ENCODE data around the gene CACNG4.
"Not testable (repeated sequence)": the region's sequence is repeated elsewhere in the genome, so short reads cannot be mapped to it uniquely, and the experiment has no call there.

The CACNG4 gene

GRCh38 chr17:67035131-67036083, 70.9 kb downstream of the CACNG4 start:
- Histone ChIP-seq H3K9me3 (ENCODE audit: control insufficient read depth in 2 of 2, low read length in 2 of 2) (no peaks in the 10 kb centered on the region), H3K4me3 (ENCODE audit: low read length in 2 of 2) (no peak overlapping the region), H3K9ac (ENCODE audit: low read depth in 1 of 2, low read length in 2 of 2) (no peak overlapping the region), H3K27ac (ENCODE audit: low read depth in 2 of 2, low read length in 2 of 2) (no peak overlapping the region), H3K27me3 (ENCODE audit: control insufficient read depth in 2 of 2, insufficient read depth in 2 of 2, low read length in 2 of 2) (no peaks in the 10 kb centered on the region), H3K4me1 (ENCODE audit: control insufficient read depth in 2 of 2, insufficient read depth in 2 of 2, low read length in 2 of 2) (no peaks in the 10 kb centered on the region), H3K36me3 (ENCODE audit: control insufficient read depth in 2 of 2, insufficient read depth in 2 of 2, low read length in 2 of 2) (no peaks in the 10 kb centered on the region)

- Histone ChIP-seq H3K36me3 (ENCODE audit: control insufficient read depth in 2 of 2, insufficient read depth in 2 of 2, low read length in 2 of 2) (no peaks in the 10 kb centered on the region), H3K9me3 (ENCODE audit: control insufficient read depth in 2 of 2, low read length in 2 of 2) (no peaks in the 10 kb centered on the region), H3K9ac (ENCODE audit: low read depth in 1 of 2, low read length in 2 of 2) (no peak overlapping the region), H3K4me3 (ENCODE audit: low read length in 2 of 2) (no peak overlapping the region), H3K27ac (ENCODE audit: low read depth in 2 of 2, low read length in 2 of 2) (no peak overlapping the region), H3K27me3 (ENCODE audit: control insufficient read depth in 2 of 2, insufficient read depth in 2 of 2, low read length in 2 of 2) (no peaks in the 10 kb centered on the region), H3K4me1 (ENCODE audit: control insufficient read depth in 2 of 2, insufficient read depth in 2 of 2, low read length in 2 of 2) (peaks cover 0 to 3% of the 10 kb centered on the region in 2 donors)
These were observed 74.4 kb downstream of the CACNG4 start for GRCh38 chr17:67038861-67039365.

GRCh38 chr17:67040652-67041051, 76.1 kb downstream of the CACNG4 start:
- Histone ChIP-seq H3K9me3 (ENCODE audit: control insufficient read depth in 2 of 2, low read length in 2 of 2) (no peaks in the 10 kb centered on the region), H3K36me3 (ENCODE audit: control insufficient read depth in 2 of 2, insufficient read depth in 2 of 2, low read length in 2 of 2) (no peaks in the 10 kb centered on the region), H3K4me1 (ENCODE audit: control insufficient read depth in 2 of 2, insufficient read depth in 2 of 2, low read length in 2 of 2) (peaks cover 0 to 3% of the 10 kb centered on the region in 2 donors), H3K4me3 (ENCODE audit: low read length in 2 of 2) (no peak overlapping the region), H3K27me3 (ENCODE audit: control insufficient read depth in 2 of 2, insufficient read depth in 2 of 2, low read length in 2 of 2) (no peaks in the 10 kb centered on the region), H3K9ac (ENCODE audit: low read depth in 1 of 2, low read length in 2 of 2) (no peak overlapping the region), H3K27ac (ENCODE audit: low read depth in 2 of 2, low read length in 2 of 2) (no peak overlapping the region)

GRCh38 chr17:67041119-67041518, 76.6 kb downstream of the CACNG4 start:
- H3K27ac ChIP-seq (ENCODE audit: low read depth in 2 of 2, low read length in 2 of 2); H3K9me3 ChIP-seq (ENCODE audit: control insufficient read depth in 2 of 2, low read length in 2 of 2); H3K9ac ChIP-seq (ENCODE audit: low read depth in 1 of 2, low read length in 2 of 2); H3K4me1 ChIP-seq (ENCODE audit: control insufficient read depth in 2 of 2, insufficient read depth in 2 of 2, low read length in 2 of 2); H3K27me3 ChIP-seq (ENCODE audit: control insufficient read depth in 2 of 2, insufficient read depth in 2 of 2, low read length in 2 of 2); H3K4me3 ChIP-seq (ENCODE audit: low read length in 2 of 2); H3K36me3 ChIP-seq (ENCODE audit: control insufficient read depth in 2 of 2, insufficient read depth in 2 of 2, low read length in 2 of 2): not testable (repeated sequence)

GRCh38 chr17:67041531-67041930, 77.0 kb downstream of the CACNG4 start:
- Histone ChIP-seq H3K27me3 (ENCODE audit: control insufficient read depth in 2 of 2, insufficient read depth in 2 of 2, low read length in 2 of 2) (peaks cover 0 to 2% of the 10 kb centered on the region in 2 donors), H3K36me3 (ENCODE audit: control insufficient read depth in 2 of 2, insufficient read depth in 2 of 2, low read length in 2 of 2) (no peaks in the 10 kb centered on the region), H3K9ac (ENCODE audit: low read depth in 1 of 2, low read length in 2 of 2) (no peak overlapping the region), H3K4me3 (ENCODE audit: low read length in 2 of 2) (no peak overlapping the region), H3K27ac (ENCODE audit: low read depth in 2 of 2, low read length in 2 of 2) (no peak overlapping the region), H3K4me1 (ENCODE audit: control insufficient read depth in 2 of 2, insufficient read depth in 2 of 2, low read length in 2 of 2) (peaks cover 0 to 12% of the 10 kb centered on the region in 2 donors), H3K9me3 (ENCODE audit: control insufficient read depth in 2 of 2, low read length in 2 of 2) (no peaks in the 10 kb centered on the region)

GRCh38 chr17:67041941-67042899, 77.7 kb downstream of the CACNG4 start:
- H3K9me3 ChIP-seq (ENCODE audit: control insufficient read depth in 2 of 2, low read length in 2 of 2), result no peaks in the 10 kb centered on the region
- H3K9ac ChIP-seq (ENCODE audit: low read depth in 1 of 2, low read length in 2 of 2), result no peak overlapping the region
- no peaks in the 10 kb centered on the region for H3K36me3 ChIP-seq (ENCODE audit: control insufficient read depth in 2 of 2, insufficient read depth in 2 of 2, low read length in 2 of 2)
- no peak overlapping the region for H3K4me3 ChIP-seq (ENCODE audit: low read length in 2 of 2)
- peaks cover 0 to 18% of the 10 kb centered on the region in 2 donors for H3K4me1 ChIP-seq (ENCODE audit: control insufficient read depth in 2 of 2, insufficient read depth in 2 of 2, low read length in 2 of 2)
- peaks cover 0 to 2% of the 10 kb centered on the region in 2 donors for H3K27me3 ChIP-seq (ENCODE audit: control insufficient read depth in 2 of 2, insufficient read depth in 2 of 2, low read length in 2 of 2)
- H3K27ac ChIP-seq (ENCODE audit: low read depth in 2 of 2, low read length in 2 of 2), result no peak overlapping the region

- H3K27me3 ChIP-seq (ENCODE audit: control insufficient read depth in 2 of 2, insufficient read depth in 2 of 2, low read length in 2 of 2), result peaks cover 0 to 2% of the 10 kb centered on the region in 2 donors
- no peak overlapping the region for H3K9ac ChIP-seq (ENCODE audit: low read depth in 1 of 2, low read length in 2 of 2)
- H3K9me3 ChIP-seq (ENCODE audit: control insufficient read depth in 2 of 2, low read length in 2 of 2), result no peaks in the 10 kb centered on the region
- H3K27ac ChIP-seq (ENCODE audit: low read depth in 2 of 2, low read length in 2 of 2), result no peak overlapping the region
- H3K36me3 ChIP-seq (ENCODE audit: control insufficient read depth in 2 of 2, insufficient read depth in 2 of 2, low read length in 2 of 2), result no peaks in the 10 kb centered on the region
- H3K4me1 ChIP-seq (ENCODE audit: control insufficient read depth in 2 of 2, insufficient read depth in 2 of 2, low read length in 2 of 2), result peaks cover 0 to 18% of the 10 kb centered on the region in 2 donors
- no peak overlapping the region for H3K4me3 ChIP-seq (ENCODE audit: low read length in 2 of 2)
These were observed 78.8 kb downstream of the CACNG4 start for GRCh38 chr17:67043283-67043682.

GRCh38 chr17:67044016-67044772, 79.7 kb downstream of the CACNG4 start, which contains the start of gene CACNG1:
Gene CACNG1, plus strand, starts transcription at chr17:67044554. Its CDS starts 107 bp downstream, at chr17:67044661.
- no peak within 1 kb of the TSS for H3K4me3 ChIP-seq (ENCODE audit: low read length in 2 of 2)
- no peak within 1 kb of the TSS for H3K27ac ChIP-seq (ENCODE audit: low read depth in 2 of 2, low read length in 2 of 2)
- no peak within 1 kb of the TSS for H3K9ac ChIP-seq (ENCODE audit: low read depth in 1 of 2, low read length in 2 of 2)
- no peaks in the 10 kb centered on the region for H3K36me3 ChIP-seq (ENCODE audit: control insufficient read depth in 2 of 2, insufficient read depth in 2 of 2, low read length in 2 of 2)
- peaks cover 0 to 5% of the 10 kb centered on the region in 2 donors for H3K9me3 ChIP-seq (ENCODE audit: control insufficient read depth in 2 of 2, low read length in 2 of 2)
- H3K4me1 ChIP-seq (ENCODE audit: control insufficient read depth in 2 of 2, insufficient read depth in 2 of 2, low read length in 2 of 2), result peaks cover 0 to 18% of the 10 kb centered on the region in 2 donors
- H3K27me3 ChIP-seq (ENCODE audit: control insufficient read depth in 2 of 2, insufficient read depth in 2 of 2, low read length in 2 of 2), result peaks cover 0 to 2% of the 10 kb centered on the region in 2 donors

- Histone ChIP-seq H3K9ac (ENCODE audit: low read depth in 1 of 2, low read length in 2 of 2) (no peak overlapping the region), H3K4me1 (ENCODE audit: control insufficient read depth in 2 of 2, insufficient read depth in 2 of 2, low read length in 2 of 2) (peaks cover 0 to 18% of the 10 kb centered on the region in 2 donors), H3K36me3 (ENCODE audit: control insufficient read depth in 2 of 2, insufficient read depth in 2 of 2, low read length in 2 of 2) (no peaks in the 10 kb centered on the region), H3K27me3 (ENCODE audit: control insufficient read depth in 2 of 2, insufficient read depth in 2 of 2, low read length in 2 of 2) (peaks cover 0 to 2% of the 10 kb centered on the region in 2 donors), H3K4me3 (ENCODE audit: low read length in 2 of 2) (no peak overlapping the region), H3K27ac (ENCODE audit: low read depth in 2 of 2, low read length in 2 of 2) (no peak overlapping the region), H3K9me3 (ENCODE audit: control insufficient read depth in 2 of 2, low read length in 2 of 2) (peaks cover 2 to 6% of the 10 kb centered on the region in 2 donors)
These were observed 80.4 kb downstream of the CACNG4 start for GRCh38 chr17:67044940-67045339.

Data from mucosa of rectum (tissue), 2 donors.